Jurkat, Clone E6-1 (cell line): ENCODE data around the gene PREPL.

ENCODE experiments used
- DNase-seq: peaks from one replicate; pipeline ENCODE4 v3.0.0-alpha.2; 2011; ENCODE audit warnings: low read depth, low spot score
- H3K4me3 ChIP-seq: 2 replicates; pipeline ENCODE4 v1.5.1; 2011; ENCODE audit warnings: mild to moderate bottlenecking, low read length, control low read depth, moderate library complexity

The PREPL gene

DNA sequence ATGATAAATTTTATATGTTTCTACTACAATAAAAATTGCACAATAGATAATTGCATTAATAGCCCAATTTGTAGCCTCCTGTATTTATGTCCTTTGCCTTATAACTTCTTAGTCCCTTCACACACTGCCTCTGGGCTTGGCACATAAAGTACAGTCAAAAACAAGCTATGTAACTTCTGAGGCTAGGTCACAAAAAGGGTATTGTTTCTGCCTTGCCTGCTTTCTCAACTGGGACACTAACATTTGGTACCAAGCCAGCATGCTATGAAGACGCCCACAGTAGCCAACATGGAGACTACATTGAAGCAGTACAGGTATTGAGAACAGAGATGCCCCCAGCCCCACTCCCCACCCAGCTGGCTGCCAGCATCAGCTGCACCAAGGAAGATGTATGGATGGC lies 91.5 kb downstream of the PREPL start:
- DNase-seq, result no peak
- H3K4me3 ChIP-seq, result no peak overlapping the region

DNA sequence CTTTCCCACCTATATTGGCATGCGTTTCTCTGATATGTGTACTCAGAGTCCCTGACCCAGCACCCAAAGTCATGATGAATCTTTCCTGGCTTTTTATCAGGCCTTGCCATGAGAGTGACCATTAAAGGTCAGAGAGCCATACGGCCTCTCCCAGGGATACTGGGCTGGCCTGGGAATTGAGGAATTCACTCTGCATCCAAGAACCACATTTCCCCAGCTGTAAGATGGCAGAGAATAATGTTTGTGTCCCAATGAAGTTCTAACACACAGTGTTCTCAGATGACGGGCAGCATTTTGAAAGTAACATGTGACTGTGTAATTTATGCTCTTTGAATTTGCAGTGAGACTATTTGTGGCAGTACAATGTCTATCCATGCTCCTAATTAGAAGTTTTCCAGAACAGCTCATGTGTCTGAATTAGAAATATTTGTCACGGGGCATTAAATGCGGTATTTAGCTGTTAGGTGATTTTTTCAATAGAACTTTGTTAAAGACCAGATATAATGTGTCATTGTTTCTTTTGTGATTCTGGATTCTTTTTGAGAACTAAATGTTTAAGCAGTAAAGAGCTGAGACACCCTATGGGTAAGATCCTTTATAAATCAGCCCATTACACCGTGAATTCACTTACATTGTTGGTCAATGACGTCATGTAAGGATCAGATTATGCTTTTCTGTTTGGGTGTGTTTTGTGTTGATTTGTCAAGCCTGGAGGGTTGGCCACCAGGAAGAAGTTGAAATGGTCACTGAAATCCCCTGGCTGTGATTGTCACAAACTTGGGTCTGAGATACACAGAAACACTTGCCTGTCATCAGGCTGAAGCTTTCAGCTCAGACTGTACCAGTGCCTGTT lies 93.3 kb downstream of the PREPL start:
- no peak for DNase-seq
- H3K4me3 ChIP-seq, result no peak overlapping the region
